OCI-LY7 (cell line): ENCODE data around the gene COBLL1. TPM values are rescaled to one million over a fixed set of nuclear protein-coding genes. Genes with fewer than 3 reads are reported as not detected.

Source experiments
- BruUV-seq: library from RNA; stranded (reverse); fragments of 400-500 nt; replicated peaks from 2 replicates; lab custom pipeline; 2021; lab: Mats Ljungman, UMichigan
- CTCF ChIA-PET: fragments of 300-600 bp; sonication (Branson Sonifier 250); formaldehyde crosslinking; loops from one replicate; lab custom pipeline; 2022; ENCODE audit warnings: antibody characterized with exemption; ENCODE audit not compliant: unreplicated experiment; lab: Charles Lee
- POLR2A ChIA-PET: fragments of 300-600 bp; sonication (Branson Sonifier 250); formaldehyde crosslinking; loops from one replicate; lab custom pipeline; 2022; ENCODE audit warnings: antibody characterized with exemption; lab: Charles Lee
- DNase-seq: peaks from one replicate; pipeline ENCODE4 v3.0.0-alpha.2; 2015; ENCODE audit warnings: low spot score
- H2AFZ ChIP-seq: fragments of 200-600 bp; sonication (generic), shearing (Covaris generic); 2 replicates; pipeline ENCODE4 v1.6.1; 2014; ENCODE audit warnings: mild to moderate bottlenecking, antibody characterized with exemption, low read length, moderate library complexity
- H3K27ac ChIP-seq: fragments of 200-600 bp; sonication (generic); 2 replicates; pipeline ENCODE4 v1.5.1; 2014; ENCODE audit warnings: mixed run types, low read depth, mild to moderate bottlenecking, moderate library complexity, low read length, inconsistent platforms; ENCODE audit not compliant: poor library complexity, severe bottlenecking
- H3K36me3 ChIP-seq: fragments of 200-600 bp; sonication (generic); 2 replicates; pipeline ENCODE4 v1.6.1; 2014; ENCODE audit warnings: mild to moderate bottlenecking, antibody characterized with exemption, low read length, moderate library complexity, mixed read lengths; ENCODE audit not compliant: insufficient read depth
- H3K4me1 ChIP-seq: fragments of 200-600 bp; sonication (generic); 2 replicates; pipeline ENCODE4 v1.5.1; 2014; ENCODE audit warnings: mild to moderate bottlenecking, low read length; ENCODE audit not compliant: insufficient read depth, poor library complexity, severe bottlenecking
- H3K4me2 ChIP-seq: fragments of 200-600 bp; sonication (generic); 2 replicates; pipeline ENCODE4 v1.6.1; 2014; ENCODE audit warnings: mild to moderate bottlenecking, low read length
- H3K4me3 ChIP-seq: fragments of 200-600 bp; sonication (generic); 2 replicates; pipeline ENCODE4 v1.5.1; 2014; ENCODE audit warnings: mild to moderate bottlenecking, low read depth, low read length; ENCODE audit not compliant: poor library complexity, severe bottlenecking
- H3K79me2 ChIP-seq: fragments of 200-600 bp; sonication (generic); 2 replicates; pipeline ENCODE4 v1.6.1; 2016; ENCODE audit warnings: low read depth, mild to moderate bottlenecking, low read length, moderate library complexity, mixed read lengths; ENCODE audit not compliant: insufficient read depth
- H3K9me2 ChIP-seq: fragments of 200-600 bp; sonication (generic); 2 replicates; pipeline ENCODE4 v1.6.1; 2016; ENCODE audit warnings: mild to moderate bottlenecking, low read length, mixed read lengths; ENCODE audit not compliant: insufficient read depth
- H3K9me3 ChIP-seq: fragments of 200-600 bp; sonication (generic); 2 replicates; pipeline ENCODE4 v1.6.1; 2014; ENCODE audit warnings: mild to moderate bottlenecking, mixed run types, low read length, mixed read lengths
- H4K20me1 ChIP-seq: fragments of 200-600 bp; sonication (generic); 2 replicates; pipeline ENCODE4 v1.6.1; 2014; ENCODE audit warnings: mild to moderate bottlenecking, antibody characterized with exemption, low read length, moderate library complexity, mixed read lengths; ENCODE audit not compliant: insufficient read depth
- CTCF ChIP-seq: fragments of 200-600 bp; sonication (generic); conservative IDR thresholded peaks from 2 replicates; pipeline ENCODE4 v1.5.1; 2014; ENCODE audit warnings: mild to moderate bottlenecking, antibody characterized with exemption, low read length, moderate library complexity, mixed read lengths
- EZH2phosphoT487 ChIP-seq: fragments of 200-600 bp; sonication (generic); IDR thresholded peaks from 2 replicates; pipeline ENCODE4 v1.6.1; 2018; ENCODE audit warnings: low read depth, borderline replicate concordance, mild to moderate bottlenecking, mixed run types, antibody characterized with exemption, low read length, moderate library complexity, mixed read lengths
- intact Hi-C: fragments of 100-400 bp; cut with micrococcal nuclease; formaldehyde crosslinking; loops from one replicate; pipeline ENCODE4 v1.10.0; 2022; ENCODE audit not compliant: unreplicated experiment
- total RNA-seq, 2 experiments: library from RNA; depleted of rRNA in 1 of 2; stranded (reverse); fragments of >200 nt in 1 of 2; shearing (Covaris generic) in 1 of 2; gene quantifications; 2 replicates each; pipeline ENCODE4 v1.2.3, GENCODE V29; 2014 to 2022

The COBLL1 gene
- total RNA-seq, 2 experiments from 2014 or later = 0.79 to 40.7 TPM

- H3K4me2 ChIP-seq = no peak overlapping the region
- no TSS peak for BruUV-seq
- H3K36me3 ChIP-seq = no peaks in the 10 kb centered on the region
- intact Hi-C loops = loop anchor here (5.0 kb wide), 2 partner anchors 69 to 359 kb away; partner anchors contain the start of gene SCN3A
- TF ChIP-seq EZH2phosphoT487 = no peak
- no peak for TF ChIP-seq CTCF
- H4K20me1 ChIP-seq = no peaks in the 10 kb centered on the region
- no peaks in the 10 kb centered on the region for H3K79me2 ChIP-seq
- H3K9me3 ChIP-seq = no peaks in the 10 kb centered on the region
- no peak for DNase-seq
- POLR2A ChIA-PET = interaction anchor here (0.6 to 1.0 kb wide), 4 partner anchors 12 to 43 kb away, joined by 3 to 5 read pairs (median 3); no protein-coding TSS in a partner anchor
- no peak overlapping the region for H3K4me3 ChIP-seq
- peaks cover 3% of the 10 kb centered on the region for H3K4me1 ChIP-seq
- H3K9me2 ChIP-seq = no peaks in the 10 kb centered on the region
- H2AFZ ChIP-seq = no peak overlapping the region
- H3K27ac ChIP-seq = no peak overlapping the region
- CTCF ChIA-PET = no interaction called here
Measured at GRCh38 chr2:164843346-164843911, 1.8 kb upstream of the COBLL1 start.

DNA sequence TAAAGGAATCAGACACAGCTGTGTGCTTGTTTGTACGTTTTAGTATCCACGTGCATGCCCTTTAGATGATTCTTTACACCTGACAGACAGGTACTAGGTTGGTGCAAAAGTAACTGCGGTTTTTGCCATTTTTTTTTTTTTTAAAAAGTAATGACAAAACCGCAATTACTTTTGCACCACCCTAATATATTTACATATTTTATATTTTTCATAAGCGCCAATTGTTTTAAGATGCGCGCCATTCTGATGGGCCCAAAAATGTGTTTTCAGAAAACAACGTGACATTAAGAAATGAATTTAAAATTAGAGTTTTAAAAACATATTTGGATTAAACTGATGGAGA is 972 bp upstream of the COBLL1 start:
- H3K36me3 ChIP-seq = no peaks in the 10 kb centered on the region
- H3K4me2 ChIP-seq = no peak overlapping the region
- no peak for DNase-seq
- ChIA-PET POLR2A (interaction anchor here (0.8 to 1.4 kb wide), 6 partner anchors 18 to 88 kb away, joined by 3 to 6 read pairs (median 4); no protein-coding TSS in a partner anchor), CTCF (interaction anchor here (0.8 to 1.1 kb wide), 3 partner anchors 17 to 24 kb away, joined by 3 to 4 read pairs (median 3); no protein-coding TSS in a partner anchor)
- no peaks in the 10 kb centered on the region for H3K9me2 ChIP-seq
- H3K9me3 ChIP-seq = no peaks in the 10 kb centered on the region
- peaks cover 3% of the 10 kb centered on the region for H3K4me1 ChIP-seq
- H2AFZ ChIP-seq = no peak overlapping the region
- TF ChIP-seq EZH2phosphoT487 (no peak), CTCF (no peak)
- H3K79me2 ChIP-seq = no peaks in the 10 kb centered on the region
- no peak overlapping the region for H3K27ac ChIP-seq
- no peaks in the 10 kb centered on the region for H4K20me1 ChIP-seq
- intact Hi-C loops = loop anchor here (5.0 kb wide), 2 partner anchors 70 to 360 kb away; partner anchors contain the start of gene SCN3A
- no TSS peak for BruUV-seq
- H3K4me3 ChIP-seq = no peak overlapping the region
